Kidney (tissue), 14 donors: ENCODE data around the gene EIF4G3. TPM values are rescaled to one million over a fixed set of nuclear protein-coding genes. Genes with fewer than 3 reads are reported as not detected.

Source experiments
- DNase-seq, 5 donors: peaks; one replicate each; pipeline ENCODE4 v3.0.0-alpha.2; 2013 to 2020
- FAIRE-seq: peaks from 2 replicates; lab custom pipeline; 2012; peaks lifted over from hg19 to GRCh38; lab: Jason Lieb, UNC
- H3K27ac ChIP-seq, 2 donors: one replicate each; pipeline ENCODE4 v1.7.0; 2013; ENCODE audit warnings: low read depth in 2 of 2, low read length in 2 of 2, inconsistent platforms in 1 of 2
- H3K27me3 ChIP-seq: one replicate; pipeline ENCODE4 v1.7.1; 2013; ENCODE audit warnings: low read length, inconsistent platforms; ENCODE audit not compliant: control insufficient read depth, insufficient read depth
- H3K36me3 ChIP-seq, 3 donors: one replicate each; pipeline versions ENCODE4 v1.7.0 to v1.7.1; 2013; ENCODE audit warnings: low read length in 3 of 3, control low read depth in 1 of 3, inconsistent platforms in 1 of 3; ENCODE audit not compliant: insufficient read depth in 3 of 3, control insufficient read depth in 2 of 3
- H3K4me1 ChIP-seq, 3 donors: one replicate each; pipeline versions ENCODE4 v1.7.0 to v1.7.1; 2013; ENCODE audit warnings: low read length in 3 of 3, inconsistent platforms in 1 of 3, low read depth in 1 of 3; ENCODE audit not compliant: control insufficient read depth in 2 of 3, insufficient read depth in 2 of 3
- H3K4me3 ChIP-seq, 3 donors: one replicate each; pipeline versions ENCODE4 v1.7.0 to v1.8.1; 2013; ENCODE audit warnings: low read length in 3 of 3, control low read depth in 1 of 3, inconsistent platforms in 1 of 3
- H3K9ac ChIP-seq, 3 donors: one replicate each; pipeline versions ENCODE4 v1.7.0 to v1.7.1; 2013; ENCODE audit warnings: low read length in 3 of 3, control low read depth in 1 of 3, inconsistent platforms in 1 of 3
- H3K9me3 ChIP-seq, 3 donors: one replicate each; pipeline versions ENCODE4 v1.7.0 to v1.7.1; 2013; ENCODE audit warnings: low read length in 3 of 3, control low read depth in 1 of 3, inconsistent platforms in 1 of 3; ENCODE audit not compliant: control insufficient read depth in 2 of 3, insufficient read depth in 1 of 3
- CTCF ChIP-seq: IDR thresholded peaks from 3 replicates; pipeline ENCODE4 v1.5.1; 2012; ENCODE audit warnings: mild to moderate bottlenecking, moderate library complexity, borderline replicate concordance; ENCODE audit not compliant: insufficient read depth; ENCODE audit errors: extremely low read depth
- intact Hi-C: fragments of 100-400 bp; cut with DNase I; formaldehyde crosslinking; loops from one replicate; pipeline ENCODE4 v1.11.1; 2022
- polyA plus RNA-seq: library from polyadenylated mRNA; stranded (reverse); fragments of 350-450 nt; fragmentation: Illumina TruSeq; extraction: RNeasy Lipid Tissue Mini Kit (QIAGEN cat#74804); gene quantifications from one replicate; pipeline ENCODE4 v1.2.3, GENCODE V29; 2014; ENCODE audit warnings: low read depth, low replicate concordance; ENCODE audit not compliant: insufficient read depth
- total RNA-seq: library from RNA; stranded (reverse); fragmentation: NEBNext Ultra II Directional; extraction: Animal tissue kit (Norgen Biotek cat#: 25700); gene quantifications from one replicate; pipeline ENCODE4 v1.2.1, GENCODE V29; 2021
- donor health status: control.
- donor health status: control.
- donor health status: control.
- donor health status: control.
- donor health status: control.
- donor health status: DM: yes; HTN: yes; CAD: no.
- donor health status: Normal renal cell carcinoma (clear cell type).

Gene EIF4G3
- total and polyA plus RNA-seq, 2 donors from 2014 or later, result 14.8 to 61.6 TPM

- H3K9ac ChIP-seq, result no peak overlapping the region
- H3K9me3 ChIP-seq, result no peaks in the 10 kb centered on the region
- peaks cover 0 to 4% (median 0%) of the 10 kb centered on the region in 3 donors for H3K4me1 ChIP-seq
- no peaks in the 10 kb centered on the region for H3K36me3 ChIP-seq
- no peaks in the 10 kb centered on the region for H3K27me3 ChIP-seq
- H3K4me3 ChIP-seq, result no peak overlapping the region
- FAIRE-seq (no peak), DNase-seq (peak in 2 of 5 donors; percentile 25 to 33)
- TF ChIP-seq CTCF, result no peak
- no peak overlapping the region for H3K27ac ChIP-seq
- intact Hi-C loops, result no loop called here
Measured at GRCh38 chr1:21149430-21149854, 27.3 kb downstream of the EIF4G3 start.

- Histone ChIP-seq H3K36me3 (no peaks in the 10 kb centered on the region), H3K27ac (no peak overlapping the region), H3K27me3 (no peaks in the 10 kb centered on the region), H3K9me3 (no peaks in the 10 kb centered on the region), H3K4me1 (peaks cover 0 to 5% (median 0%) of the 10 kb centered on the region in 3 donors), H3K9ac (no peak overlapping the region), H3K4me3 (no peak overlapping the region)
- no peak for DNase-seq
- FAIRE-seq, result no peak
- no peak for TF ChIP-seq CTCF
- intact Hi-C loops, result no loop called here
Measured at GRCh38 chr1:21143752-21144151, 32.9 kb downstream of the EIF4G3 start.

- peaks cover 0 to 5% (median 0%) of the 10 kb centered on the region in 3 donors for H3K4me1 ChIP-seq
- intact Hi-C loops, result no loop called here
- no peaks in the 10 kb centered on the region for H3K36me3 ChIP-seq
- FAIRE-seq (no peak), DNase-seq (no peak)
- H3K9me3 ChIP-seq, result no peaks in the 10 kb centered on the region
- no peak overlapping the region for H3K9ac ChIP-seq
- no peaks in the 10 kb centered on the region for H3K27me3 ChIP-seq
- no peak for TF ChIP-seq CTCF
- H3K27ac ChIP-seq, result no peak overlapping the region
- no peak overlapping the region for H3K4me3 ChIP-seq
Measured at GRCh38 chr1:21143138-21143537, 33.6 kb downstream of the EIF4G3 start.

- DNase-seq (no peak), FAIRE-seq (no peak)
- Histone ChIP-seq H3K9me3 (no peaks in the 10 kb centered on the region), H3K36me3 (no peaks in the 10 kb centered on the region), H3K9ac (no peak overlapping the region), H3K4me1 (peaks cover 0 to 5% (median 0%) of the 10 kb centered on the region in 3 donors), H3K27me3 (no peaks in the 10 kb centered on the region), H3K4me3 (no peak overlapping the region), H3K27ac (no peak overlapping the region)
- intact Hi-C loops, result no loop called here
- no peak for TF ChIP-seq CTCF
Measured at GRCh38 chr1:21141030-21141429, 35.7 kb downstream of the EIF4G3 start.
